ENCODE measurements around the gene CGB5.

GRCh38 chr19:49017666-49018351 lies 25.8 kb upstream of the CGB5 start:
- TF ChIP-seq POLR2AphosphoS5 (IDR thresholded peaks at IDR 0.05): no peak
- TF ChIP-seq, protein P1, sequence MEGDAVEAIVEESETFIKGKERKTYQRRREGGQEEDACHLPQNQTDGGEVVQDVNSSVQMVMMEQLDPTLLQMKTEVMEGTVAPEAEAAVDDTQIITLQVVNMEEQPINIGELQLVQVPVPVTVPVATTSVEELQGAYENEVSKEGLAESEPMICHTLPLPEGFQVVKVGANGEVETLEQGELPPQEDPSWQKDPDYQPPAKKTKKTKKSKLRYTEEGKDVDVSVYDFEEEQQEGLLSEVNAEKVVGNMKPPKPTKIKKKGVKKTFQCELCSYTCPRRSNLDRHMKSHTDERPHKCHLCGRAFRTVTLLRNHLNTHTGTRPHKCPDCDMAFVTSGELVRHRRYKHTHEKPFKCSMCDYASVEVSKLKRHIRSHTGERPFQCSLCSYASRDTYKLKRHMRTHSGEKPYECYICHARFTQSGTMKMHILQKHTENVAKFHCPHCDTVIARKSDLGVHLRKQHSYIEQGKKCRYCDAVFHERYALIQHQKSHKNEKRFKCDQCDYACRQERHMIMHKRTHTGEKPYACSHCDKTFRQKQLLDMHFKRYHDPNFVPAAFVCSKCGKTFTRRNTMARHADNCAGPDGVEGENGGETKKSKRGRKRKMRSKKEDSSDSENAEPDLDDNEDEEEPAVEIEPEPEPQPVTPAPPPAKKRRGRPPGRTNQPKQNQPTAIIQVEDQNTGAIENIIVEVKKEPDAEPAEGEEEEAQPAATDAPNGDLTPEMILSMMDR (IDR thresholded peaks at IDR 0.05): peak in 3 of 4 experiments; percentile 31 to 57 (median 57)

Data from gastroesophageal sphincter (tissue), 3 donors.